Astrocyte (in vitro differentiated cells and primary cell): ENCODE measurements around the gene EPS8L3.

ENCODE experiments used
- CTCF ChIP-seq: IDR thresholded peaks from 2 replicates; pipeline ENCODE4 v1.5.1; 2011; ENCODE audit warnings: low read depth, mild to moderate bottlenecking, inconsistent platforms, low read length, moderate library complexity; ENCODE audit not compliant: insufficient read depth
- EZH2 ChIP-seq: IDR thresholded peaks from 2 replicates; pipeline ENCODE4 v1.6.1; 2012; ENCODE audit warnings: mild to moderate bottlenecking, low read length, inconsistent platforms; ENCODE audit not compliant: insufficient read depth

DNA sequence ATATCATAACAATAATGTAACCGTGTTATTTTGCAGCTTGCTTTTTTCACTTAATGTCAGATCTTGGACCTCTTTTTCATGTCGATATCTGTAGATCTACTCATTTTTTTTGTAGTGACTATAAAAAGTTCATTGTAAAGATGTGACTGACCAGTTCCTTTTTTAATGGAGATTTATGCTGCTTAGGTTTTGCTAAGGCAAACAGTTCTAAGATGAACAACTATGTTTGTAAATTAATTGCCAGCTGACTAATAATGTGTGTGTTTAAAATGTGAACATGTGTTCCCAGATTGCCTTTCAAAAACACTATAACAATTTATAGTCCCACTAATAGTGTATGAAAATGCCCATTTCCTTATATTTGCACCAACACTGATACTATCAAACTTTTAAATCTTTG is 18.1 kb upstream of the EPS8L3 start:
- TF ChIP-seq CTCF (no peak), EZH2 (no peak)
